HK-2 (cell line): ENCODE data around the gene BCAS3.
"Not testable (repeated sequence)": the region's sequence is repeated elsewhere in the genome, so short reads cannot be mapped to it uniquely, and the experiment has no call there.

Experiments
- DNase-seq: peaks from one replicate; pipeline ENCODE4 v3.0.0-alpha.2; 2018; ENCODE audit not compliant: unreplicated experiment

The BCAS3 gene

GRCh38 chr17:60674637-60675036 lies 3.0 kb upstream of the BCAS3 start:
- DNase-seq: not testable (repeated sequence)

GRCh38 chr17:60675997-60676396 lies 1.7 kb upstream of the BCAS3 start:
- no peak for DNase-seq

GRCh38 chr17:60676758-60677307 lies 818 bp upstream of the BCAS3 start:
- no peak for DNase-seq

GRCh38 chr17:60678118-60678444 lies 430 bp downstream of the BCAS3 start:
- DNase-seq: no peak

- no peak for DNase-seq
Observed at GRCh38 chr17:60679287-60679686, 1.6 kb downstream of the BCAS3 start.

GRCh38 chr17:60680754-60681153 lies 3.1 kb downstream of the BCAS3 start:
- DNase-seq: no peak

GRCh38 chr17:60685437-60685836 lies 7.8 kb downstream of the BCAS3 start:
- no peak for DNase-seq

- no peak for DNase-seq
Observed at GRCh38 chr17:60695960-60696359, 18.3 kb downstream of the BCAS3 start.

GRCh38 chr17:60699090-60699489 lies 21.4 kb downstream of the BCAS3 start:
- no peak for DNase-seq

GRCh38 chr17:60704170-60704569 lies 26.5 kb downstream of the BCAS3 start:
- no peak for DNase-seq

- DNase-seq: peak; percentile 16
Observed at GRCh38 chr17:60712675-60713074, 35.0 kb downstream of the BCAS3 start.

GRCh38 chr17:60713608-60714007 lies 36.0 kb downstream of the BCAS3 start:
- no peak for DNase-seq

- DNase-seq: no peak
Observed at GRCh38 chr17:60716766-60717165, 39.1 kb downstream of the BCAS3 start.

- no peak for DNase-seq
Observed at GRCh38 chr17:60717814-60718213, 40.2 kb downstream of the BCAS3 start.

- peak; percentile 33 for DNase-seq
Observed at GRCh38 chr17:60720763-60721531, 43.3 kb downstream of the BCAS3 start.

GRCh38 chr17:60724647-60725046 lies 47.0 kb downstream of the BCAS3 start:
- DNase-seq: no peak

GRCh38 chr17:60729854-60730253 lies 52.2 kb downstream of the BCAS3 start:
- DNase-seq: no peak

- DNase-seq: no peak
Observed at GRCh38 chr17:60730273-60730672, 52.6 kb downstream of the BCAS3 start.

- no peak for DNase-seq
Observed at GRCh38 chr17:60738287-60738686, 60.6 kb downstream of the BCAS3 start.

- DNase-seq: no peak
Observed at GRCh38 chr17:60740584-60740983, 62.9 kb downstream of the BCAS3 start.

GRCh38 chr17:60741031-60741430 lies 63.4 kb downstream of the BCAS3 start:
- DNase-seq: no peak

- no peak for DNase-seq
Observed at GRCh38 chr17:60743282-60743681, 65.6 kb downstream of the BCAS3 start.

GRCh38 chr17:60743799-60744198 lies 66.1 kb downstream of the BCAS3 start:
- no peak for DNase-seq
